OCI-LY1 (cell line): Measurements from ENCODE around the gene TUBGCP2.

ENCODE experiments used
- H2AFZ ChIP-seq: fragments of 200-600 bp; sonication (generic), shearing (Covaris generic); 2 replicates; pipeline ENCODE4 v1.6.0; 2014; ENCODE audit warnings: antibody characterized with exemption, mild to moderate bottlenecking, low read length
- H3F3A ChIP-seq: fragments of 200-600 bp; sonication (generic), shearing (Covaris generic); 2 replicates; pipeline ENCODE4 v1.6.0; 2014; ENCODE audit warnings: mild to moderate bottlenecking, antibody characterized with exemption, low read length, moderate library complexity; ENCODE audit not compliant: insufficient read depth
- H3K27ac ChIP-seq: fragments of 200-600 bp; sonication (generic); 2 replicates; pipeline ENCODE4 v1.5.1; 2014; ENCODE audit warnings: low read length, mixed run types, mild to moderate bottlenecking, low read depth; ENCODE audit not compliant: poor library complexity, severe bottlenecking
- H3K27me3 ChIP-seq: fragments of 200-600 bp; sonication (generic); 2 replicates; pipeline ENCODE4 v1.6.0; 2014; ENCODE audit warnings: antibody characterized with exemption, mild to moderate bottlenecking, low read length, moderate library complexity; ENCODE audit not compliant: insufficient read depth
- H3K36me3 ChIP-seq: fragments of 200-600 bp; sonication (generic); 2 replicates; pipeline ENCODE4 v1.6.1; 2014; ENCODE audit warnings: mild to moderate bottlenecking, antibody characterized with exemption, low read length, moderate library complexity, mixed read lengths; ENCODE audit not compliant: insufficient read depth
- H3K4me1 ChIP-seq: fragments of 200-600 bp; sonication (generic); 2 replicates; pipeline ENCODE4 v1.5.1; 2014; ENCODE audit warnings: mild to moderate bottlenecking, low read length, moderate library complexity; ENCODE audit not compliant: insufficient read depth, severe bottlenecking
- H3K4me2 ChIP-seq: fragments of 200-600 bp; sonication (generic), shearing (Covaris generic); 2 replicates; pipeline ENCODE4 v1.6.1; 2014; ENCODE audit warnings: low read length
- H3K4me3 ChIP-seq: fragments of 200-600 bp; sonication (generic); 2 replicates; pipeline ENCODE4 v1.5.1; 2014; ENCODE audit warnings: low read length, low read depth, mild to moderate bottlenecking, mixed read lengths; ENCODE audit not compliant: poor library complexity, severe bottlenecking
- H3K79me2 ChIP-seq: fragments of 200-600 bp; shearing (Covaris generic); 2 replicates; pipeline ENCODE4 v1.6.1; 2016; ENCODE audit warnings: mixed run types, low read length, mixed read lengths; ENCODE audit not compliant: insufficient read depth
- H3K9ac ChIP-seq: fragments of 200-600 bp; sonication (generic), shearing (Covaris generic); 2 replicates; pipeline ENCODE4 v1.6.1; 2014; ENCODE audit warnings: mild to moderate bottlenecking, low read length, mixed read lengths
- H3K9me2 ChIP-seq: fragments of 200-600 bp; sonication (generic), shearing (Covaris generic); 2 replicates; pipeline ENCODE4 v1.6.1; 2014; ENCODE audit warnings: low read depth, mild to moderate bottlenecking, low read length, mixed read lengths
- H3K9me3 ChIP-seq: fragments of 200-600 bp; shearing (Covaris generic); 2 replicates; pipeline ENCODE4 v1.6.1; 2014; ENCODE audit warnings: low read length, mixed read lengths
- H4K20me1 ChIP-seq: fragments of 200-600 bp; sonication (generic), shearing (Covaris generic); 2 replicates; pipeline ENCODE4 v1.6.0; 2016; ENCODE audit warnings: mild to moderate bottlenecking, low read length; ENCODE audit not compliant: insufficient read depth
- EZH2 ChIP-seq: fragments of 200-600 bp; sonication (generic), shearing (Covaris generic); IDR thresholded peaks from 2 replicates; pipeline ENCODE4 v1.8.0; 2017; ENCODE audit warnings: borderline replicate concordance, mixed run types, mild to moderate bottlenecking, antibody characterized with exemption, low read length, moderate library complexity, mixed read lengths
- TF ChIP-seq, protein P1 (sequence below): fragments of 200-600 bp; sonication (generic), shearing (Covaris generic); IDR thresholded peaks from 2 replicates; pipeline ENCODE4 v1.5.1; 2017; ENCODE audit warnings: mild to moderate bottlenecking, antibody characterized with exemption, low read length, moderate library complexity, mixed read lengths

Gene TUBGCP2

DNA sequence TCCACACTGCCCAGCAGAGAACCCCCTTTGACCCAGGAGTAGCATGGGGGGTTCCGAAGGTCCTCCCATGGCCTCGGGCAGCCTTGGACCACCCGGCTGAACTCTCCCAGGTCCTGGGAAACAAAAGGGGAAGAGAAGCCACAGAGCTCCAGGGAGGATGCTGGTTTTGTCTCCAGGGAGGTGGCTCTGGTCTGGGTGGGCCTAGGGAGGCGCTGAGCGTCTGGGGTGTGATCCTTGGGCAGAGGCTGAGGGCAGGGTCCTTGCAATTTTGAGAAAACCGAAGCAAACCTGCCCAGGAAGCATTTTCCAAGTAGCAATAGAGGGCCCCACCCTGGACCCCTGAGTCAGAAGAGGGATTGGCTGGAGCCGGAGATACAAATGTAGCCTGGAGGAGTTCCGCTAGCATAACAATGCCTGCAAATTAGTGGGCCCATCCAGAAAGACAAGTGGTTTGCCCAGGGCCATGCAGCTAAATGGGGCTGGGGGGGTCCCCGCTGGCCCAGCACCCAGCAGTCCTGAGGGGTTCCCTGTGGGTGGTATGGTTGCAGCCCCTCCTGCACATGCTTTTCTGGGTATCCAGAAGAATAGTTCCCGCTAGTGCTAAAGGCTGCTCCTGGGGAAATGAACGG is 76.6 kb downstream of the TUBGCP2 start:
- Histone ChIP-seq H4K20me1 (no peaks in the 10 kb centered on the region), H3F3A (no peaks in the 10 kb centered on the region), H3K4me3 (no peak overlapping the region), H3K9me3 (no peaks in the 10 kb centered on the region), H3K36me3 (no peaks in the 10 kb centered on the region), H3K9me2 (no peaks in the 10 kb centered on the region), H3K4me2 (no peak overlapping the region), H3K27ac (no peak overlapping the region), H3K9ac (no peak overlapping the region), H3K27me3 (no peaks in the 10 kb centered on the region), H3K79me2 (no peaks in the 10 kb centered on the region), H3K4me1 (no peaks in the 10 kb centered on the region), H2AFZ (no peak overlapping the region)
- TF ChIP-seq EZH2, result no peak
- TF ChIP-seq, protein P1, sequence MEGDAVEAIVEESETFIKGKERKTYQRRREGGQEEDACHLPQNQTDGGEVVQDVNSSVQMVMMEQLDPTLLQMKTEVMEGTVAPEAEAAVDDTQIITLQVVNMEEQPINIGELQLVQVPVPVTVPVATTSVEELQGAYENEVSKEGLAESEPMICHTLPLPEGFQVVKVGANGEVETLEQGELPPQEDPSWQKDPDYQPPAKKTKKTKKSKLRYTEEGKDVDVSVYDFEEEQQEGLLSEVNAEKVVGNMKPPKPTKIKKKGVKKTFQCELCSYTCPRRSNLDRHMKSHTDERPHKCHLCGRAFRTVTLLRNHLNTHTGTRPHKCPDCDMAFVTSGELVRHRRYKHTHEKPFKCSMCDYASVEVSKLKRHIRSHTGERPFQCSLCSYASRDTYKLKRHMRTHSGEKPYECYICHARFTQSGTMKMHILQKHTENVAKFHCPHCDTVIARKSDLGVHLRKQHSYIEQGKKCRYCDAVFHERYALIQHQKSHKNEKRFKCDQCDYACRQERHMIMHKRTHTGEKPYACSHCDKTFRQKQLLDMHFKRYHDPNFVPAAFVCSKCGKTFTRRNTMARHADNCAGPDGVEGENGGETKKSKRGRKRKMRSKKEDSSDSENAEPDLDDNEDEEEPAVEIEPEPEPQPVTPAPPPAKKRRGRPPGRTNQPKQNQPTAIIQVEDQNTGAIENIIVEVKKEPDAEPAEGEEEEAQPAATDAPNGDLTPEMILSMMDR, result no peak

DNA sequence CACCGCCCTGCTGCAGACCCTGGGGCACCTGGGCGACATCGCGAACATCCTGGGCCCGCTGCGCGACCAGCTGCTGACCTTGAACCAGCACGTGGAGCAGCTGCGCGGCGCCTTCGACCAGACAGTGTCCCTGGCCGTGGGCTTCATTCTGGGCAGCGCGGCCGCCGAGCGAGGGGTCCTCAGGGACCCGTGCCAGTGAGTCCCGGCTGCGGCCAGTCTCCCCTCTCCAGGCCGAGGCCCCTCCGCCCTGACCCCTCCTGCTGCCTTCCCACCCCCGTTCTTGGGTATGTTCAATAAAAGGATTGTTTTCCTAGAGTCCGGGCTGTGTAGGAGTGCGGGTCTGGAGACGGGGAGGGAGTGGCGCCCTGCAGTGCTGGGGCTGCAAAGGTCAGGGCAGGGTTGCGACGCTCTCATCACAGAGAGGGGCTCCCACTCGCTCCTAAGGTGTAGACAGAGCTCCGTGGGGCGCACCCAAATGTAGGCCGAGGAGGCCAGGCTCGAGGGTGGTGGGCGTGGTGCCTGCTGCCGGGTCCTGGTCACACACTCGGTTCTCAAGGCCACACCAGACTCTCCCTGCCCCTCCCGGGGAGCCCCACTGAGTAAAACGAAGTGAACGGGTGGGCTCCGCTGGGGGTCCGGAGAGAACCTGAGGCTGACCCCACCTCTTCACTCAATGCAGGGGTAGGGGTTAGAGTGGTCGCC is 77.3 kb downstream of the TUBGCP2 start:
- no peaks in the 10 kb centered on the region for H3K79me2 ChIP-seq
- no peaks in the 10 kb centered on the region for H3K9me3 ChIP-seq
- no peaks in the 10 kb centered on the region for H3K4me1 ChIP-seq
- no peaks in the 10 kb centered on the region for H3K36me3 ChIP-seq
- H3K27ac ChIP-seq, result no peak overlapping the region
- TF ChIP-seq, protein P1, result no peak
- TF ChIP-seq EZH2, result no peak
- no peaks in the 10 kb centered on the region for H3K27me3 ChIP-seq
- no peaks in the 10 kb centered on the region for H4K20me1 ChIP-seq
- H2AFZ ChIP-seq, result no peak overlapping the region
- no peaks in the 10 kb centered on the region for H3K9me2 ChIP-seq
- no peak overlapping the region for H3K4me2 ChIP-seq
- H3F3A ChIP-seq, result no peaks in the 10 kb centered on the region
- H3K4me3 ChIP-seq, result no peak overlapping the region
- no peak overlapping the region for H3K9ac ChIP-seq

DNA sequence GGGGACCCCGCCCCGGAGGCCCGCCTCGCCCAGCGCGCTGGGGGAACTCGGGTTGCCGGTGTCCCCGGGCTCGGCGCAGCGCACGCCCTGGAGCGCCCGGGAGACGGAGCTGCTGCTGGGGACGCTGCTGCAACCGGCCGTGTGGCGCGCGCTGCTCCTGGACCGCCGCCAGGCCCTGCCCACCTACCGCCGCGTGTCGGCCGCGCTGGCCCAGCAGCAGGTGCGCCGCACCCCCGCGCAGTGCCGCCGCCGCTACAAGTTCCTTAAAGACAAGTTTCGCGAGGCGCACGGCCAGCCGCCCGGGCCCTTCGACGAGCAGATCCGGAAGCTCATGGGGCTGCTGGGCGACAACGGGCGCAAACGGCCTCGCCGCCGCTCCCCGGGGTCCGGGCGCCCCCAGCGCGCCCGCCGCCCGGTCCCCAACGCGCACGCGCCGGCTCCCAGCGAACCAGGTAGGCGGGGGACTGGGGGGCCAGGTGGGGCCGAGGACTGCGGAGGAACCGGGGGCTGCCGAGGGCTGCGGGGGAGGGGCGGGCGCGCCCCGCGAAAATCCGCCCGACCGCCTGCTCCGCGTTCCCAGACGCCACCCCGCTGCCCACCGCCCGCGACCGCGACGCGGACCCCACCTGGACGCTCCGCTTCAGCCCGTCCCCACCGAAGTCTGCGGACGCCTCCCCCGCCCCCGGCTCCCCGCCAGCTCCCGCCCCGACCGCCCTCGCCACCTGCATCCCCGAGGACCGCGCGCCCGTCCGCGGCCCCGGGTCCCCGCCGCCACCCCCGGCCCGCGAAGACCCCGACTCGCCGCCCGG is 78.1 kb downstream of the TUBGCP2 start:
- TF ChIP-seq, protein P1, result no peak
- no peak overlapping the region for H3K9ac ChIP-seq
- H3K9me3 ChIP-seq, result no peaks in the 10 kb centered on the region
- no peaks in the 10 kb centered on the region for H3K79me2 ChIP-seq
- no peaks in the 10 kb centered on the region for H3F3A ChIP-seq
- no peaks in the 10 kb centered on the region for H4K20me1 ChIP-seq
- no peaks in the 10 kb centered on the region for H3K36me3 ChIP-seq
- no peak overlapping the region for H3K27ac ChIP-seq
- H3K27me3 ChIP-seq, result no peaks in the 10 kb centered on the region
- H2AFZ ChIP-seq, result no peak overlapping the region
- no peaks in the 10 kb centered on the region for H3K9me2 ChIP-seq
- no peak overlapping the region for H3K4me2 ChIP-seq
- no peak overlapping the region for H3K4me3 ChIP-seq
- no peaks in the 10 kb centered on the region for H3K4me1 ChIP-seq
